Caco-2 (cell line): ENCODE results near the gene OVOL2. TPM values are rescaled to one million over a fixed set of nuclear protein-coding genes. Genes with fewer than 3 reads are reported as not detected.
A peak's percentile ranks its signal among the peaks of the same experiment; 100 is the strongest.

ENCODE experiments used
- Bru-seq: library from RNA; stranded (reverse); fragments of 400-500 nt; gene quantifications from one replicate; lab custom pipeline; 2021; lab: Mats Ljungman, UMichigan
- BruChase-seq, 2 experiments: library from RNA; stranded (reverse); fragments of 400-500 nt; gene quantifications; one replicate each; lab custom pipeline; 2021; lab: Mats Ljungman, UMichigan
- BruUV-seq: library from RNA; stranded (reverse); fragments of 400-500 nt; replicated peaks from 2 replicates; lab custom pipeline; 2021; lab: Mats Ljungman, UMichigan
- CTCF ChIA-PET: fragments of 300-600 bp; sonication (Branson Sonifier 250); formaldehyde crosslinking; loops from one replicate; lab custom pipeline; 2022; ENCODE audit warnings: antibody characterized with exemption; lab: Charles Lee
- POLR2A ChIA-PET: fragments of 300-600 bp; sonication (Branson Sonifier 250); formaldehyde crosslinking; loops from one replicate; lab custom pipeline; 2022; ENCODE audit warnings: antibody characterized with exemption; lab: Charles Lee
- DNase-seq, 2 experiments: peaks; one replicate each; pipeline versions ENCODE4 v3.0.0 to v3.0.0-alpha.2; 2020 to 2022
- H3K27me3 ChIP-seq: replicated peaks from 2 replicates; pipeline ENCODE4 v1.6.0; 2011; ENCODE audit warnings: low read length; ENCODE audit not compliant: control insufficient read depth, insufficient read depth
- H3K36me3 ChIP-seq: 2 replicates; pipeline ENCODE4 v1.5.1; 2011; ENCODE audit warnings: low read length; ENCODE audit not compliant: control insufficient read depth, insufficient read depth
- H3K4me1 ChIP-seq: fragments of 250-450 bp; sonication (Bioruptor Pico); 2 replicates; pipeline ENCODE4 v1.5.1; 2020; ENCODE audit warnings: mild to moderate bottlenecking
- H3K4me3 ChIP-seq: 2 replicates; pipeline ENCODE4 v1.5.1; 2011; ENCODE audit warnings: low read depth, mild to moderate bottlenecking, control low read depth, low read length
- H3K9me3 ChIP-seq: fragments of 250-450 bp; sonication (Bioruptor Pico); 2 replicates; pipeline ENCODE4 v1.5.1; 2020; ENCODE audit warnings: mild to moderate bottlenecking, moderate library complexity
- H3K27ac Mint-ChIP-seq: one replicate; pipeline ENCODE4 v1.8.0; 2022; ENCODE audit warnings: mixed read lengths; ENCODE audit not compliant: unreplicated experiment
- H3K27me3 Mint-ChIP-seq: one replicate; pipeline ENCODE4 v1.8.0; 2022; ENCODE audit warnings: mixed read lengths; ENCODE audit not compliant: insufficient read depth, unreplicated experiment
- H3K36me3 Mint-ChIP-seq: one replicate; pipeline ENCODE4 v1.8.0; 2022; ENCODE audit warnings: mild to moderate bottlenecking, mixed read lengths; ENCODE audit not compliant: insufficient read depth, unreplicated experiment
- H3K4me1 Mint-ChIP-seq: one replicate; pipeline ENCODE4 v1.8.0; 2022; ENCODE audit warnings: low read depth, mixed read lengths; ENCODE audit not compliant: unreplicated experiment
- H3K4me3 Mint-ChIP-seq: one replicate; pipeline ENCODE4 v1.8.0; 2022; ENCODE audit warnings: mild to moderate bottlenecking, moderate library complexity, mixed read lengths; ENCODE audit not compliant: unreplicated experiment
- H3K9me3 Mint-ChIP-seq: one replicate; pipeline ENCODE4 v1.8.0; 2022; ENCODE audit warnings: mixed read lengths; ENCODE audit not compliant: unreplicated experiment
- CTCF ChIP-seq, 2 experiments: fragments of 200-600 bp in 1 of 2; IDR thresholded peaks; 1 replicate in 1 of 2; 2 replicates in 1 of 2; pipeline versions ENCODE4 v1.5.1 to v1.8.0; 2011 to 2022; ENCODE audit warnings: antibody characterized with exemption in 1 of 2, control low read depth in 1 of 2, inconsistent platforms in 1 of 2, low read depth in 1 of 2, low read length in 1 of 2, mild to moderate bottlenecking in 1 of 2, moderate library complexity in 1 of 2; ENCODE audit not compliant: insufficient read depth in 1 of 2, severe bottlenecking in 1 of 2, unreplicated experiment in 1 of 2
- intact Hi-C: fragments of 100-400 bp; cut with micrococcal nuclease; formaldehyde crosslinking; loops from one replicate; pipeline ENCODE4 v1.10.0; 2022; ENCODE audit not compliant: unreplicated experiment
- long read RNA-seq: library from polyadenylated mRNA; stranded (forward); transcript quantifications from one replicate; pipeline ENCODE4 v2.0.0, GENCODE V29; 2022
- total RNA-seq: library from RNA; stranded (reverse); gene quantifications from 2 replicates; pipeline ENCODE4 v1.2.3, GENCODE V29; 2022

Gene OVOL2
- total RNA-seq (8.8 and 11.5 TPM in 2 replicates), Bru-seq, nascent RNA (percentile 57 among the genes with signal in this experiment), BruChase-seq, experiment 1, labeled RNA remaining after a 2-hour chase (percentile 57 among the genes with signal in this experiment), BruChase-seq, experiment 2, labeled RNA remaining after a 6-hour chase (percentile 50 among the genes with signal in this experiment)
- long read RNA-seq, transcript OVOL2-201 (4 exons, 1,555 nt), result major isoform, 6 of 20 reads
- long read RNA-seq, partial matches to known transcripts, result 3 of 20 reads
- long read RNA-seq, other reads (novel, unspliced or antisense), result 11 of 20 reads

- H3K9me3 ChIP-seq, result no peaks in the 10 kb centered on the region
- peak; percentile 91 to 93 for DNase-seq
- Mint-ChIP-seq H3K36me3 (peaks cover 25% of the 10 kb centered on the region), H3K4me3 (peak within 1 kb of the TSS; percentile 85), H3K27me3 (no peaks in the 10 kb centered on the region), H3K9me3 (no peaks in the 10 kb centered on the region), H3K4me1 (peaks cover 27% of the 10 kb centered on the region), H3K27ac (peak within 1 kb of the TSS; percentile 83)
- no TSS peak for BruUV-seq
- ChIA-PET POLR2A (interaction anchor here (0.7 kb wide), 1 partner anchor 39 kb away, joined by 4 read pairs; no protein-coding TSS in a partner anchor), CTCF (interaction anchor here (0.6 to 0.7 kb wide), 2 partner anchors 50 to 81 kb away, joined by 3 read pairs; no protein-coding TSS in a partner anchor)
- TF ChIP-seq CTCF (IDR thresholded peaks at IDR 0.05; ENCODE audit: insufficient read depth in 1 of 2, low read depth in 1 of 2, low read length in 1 of 2, severe bottlenecking in 1 of 2, unreplicated experiment in 1 of 2), result no peak
- no peaks in the 10 kb centered on the region for H3K27me3 ChIP-seq
- intact Hi-C loops, result loop anchor here (10.0 kb wide), 1 partner anchor 217 kb away; no protein-coding TSS in a partner anchor
- no peaks in the 10 kb centered on the region for H3K36me3 ChIP-seq
- H3K4me3 ChIP-seq, result peak within 1 kb of the TSS; percentile 83
- H3K4me1 ChIP-seq, result peaks cover 30% of the 10 kb centered on the region
Observed at GRCh38 chr20:18057101-18057993, at the start of gene OVOL2. Gene OVOL2, minus strand, starts transcription at chr20:18057916. Its CDS starts 282 bp downstream, at chr20:18057634.

GRCh38 chr20:18103497-18103896 is 45.8 kb upstream of the OVOL2 start:
- no peaks in the 10 kb centered on the region for H3K9me3 Mint-ChIP-seq
- ChIA-PET POLR2A (interaction anchor here (0.5 kb wide), 1 partner anchor 421 kb away, joined by 6 read pairs; the partner anchor contains the start of gene RRBP1), CTCF (no interaction called here)
- H3K4me1 Mint-ChIP-seq, result peaks cover 20% of the 10 kb centered on the region
- H3K27me3 ChIP-seq, result no peaks in the 10 kb centered on the region
- no peaks in the 10 kb centered on the region for H3K27me3 Mint-ChIP-seq
- H3K4me3 ChIP-seq, result no peak overlapping the region
- no peaks in the 10 kb centered on the region for H3K36me3 ChIP-seq
- peaks cover 6% of the 10 kb centered on the region for H3K36me3 Mint-ChIP-seq
- no peak for TF ChIP-seq CTCF (IDR thresholded peaks at IDR 0.05; ENCODE audit: insufficient read depth in 1 of 2, low read depth in 1 of 2, low read length in 1 of 2, severe bottlenecking in 1 of 2, unreplicated experiment in 1 of 2)
- BruUV-seq, result no TSS peak
- H3K27ac Mint-ChIP-seq, result peak overlapping the region; percentile 71
- H3K4me3 Mint-ChIP-seq, result no peak overlapping the region
- peaks cover 40% of the 10 kb centered on the region for H3K4me1 ChIP-seq
- peak; percentile 73 to 77 for DNase-seq
- H3K9me3 ChIP-seq, result no peaks in the 10 kb centered on the region
- intact Hi-C loops, result loop anchor here (1.0 kb wide), 1 partner anchor 41 kb away; no protein-coding TSS in a partner anchor
